Neural progenitor cell (in vitro differentiated cells): Measurements from ENCODE around the gene TMEFF2.

Experiments
- EZH2 ChIP-seq: fragments of 200-600 bp; sonication (generic); IDR thresholded peaks from 2 replicates; pipeline ENCODE4 v1.6.1; 2017; ENCODE audit warnings: antibody characterized with exemption, mild to moderate bottlenecking, moderate library complexity
- EZH2phosphoT487 ChIP-seq: fragments of 200-600 bp; sonication (generic); IDR thresholded peaks from 2 replicates; pipeline ENCODE4 v1.6.1; 2017; ENCODE audit warnings: antibody characterized with exemption
- TF ChIP-seq, protein P1 (sequence below): fragments of 200-600 bp; sonication (generic); IDR thresholded peaks from 2 replicates; pipeline ENCODE4 v1.5.1; 2017; ENCODE audit warnings: antibody characterized with exemption, mild to moderate bottlenecking

DNA sequence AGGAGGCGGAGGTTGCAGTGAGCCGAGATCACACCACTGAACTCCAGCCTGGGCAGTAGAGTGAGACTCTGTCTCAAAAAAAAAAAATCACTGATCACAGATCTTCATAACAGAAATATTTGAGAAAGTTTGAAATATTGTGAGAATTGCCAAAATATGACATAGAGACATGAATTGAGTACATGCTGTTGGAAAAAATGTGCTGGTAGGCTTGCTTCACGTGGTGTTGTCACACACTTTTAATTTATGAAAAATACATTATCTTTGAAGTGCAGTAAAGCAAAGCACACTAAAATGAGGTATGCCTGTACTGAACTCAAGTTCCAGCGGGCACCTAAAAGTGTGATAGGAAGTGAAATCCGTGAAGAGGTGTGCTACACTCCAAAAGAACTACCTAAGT is 152.6 kb downstream of the TMEFF2 start:
- TF ChIP-seq, protein P1, sequence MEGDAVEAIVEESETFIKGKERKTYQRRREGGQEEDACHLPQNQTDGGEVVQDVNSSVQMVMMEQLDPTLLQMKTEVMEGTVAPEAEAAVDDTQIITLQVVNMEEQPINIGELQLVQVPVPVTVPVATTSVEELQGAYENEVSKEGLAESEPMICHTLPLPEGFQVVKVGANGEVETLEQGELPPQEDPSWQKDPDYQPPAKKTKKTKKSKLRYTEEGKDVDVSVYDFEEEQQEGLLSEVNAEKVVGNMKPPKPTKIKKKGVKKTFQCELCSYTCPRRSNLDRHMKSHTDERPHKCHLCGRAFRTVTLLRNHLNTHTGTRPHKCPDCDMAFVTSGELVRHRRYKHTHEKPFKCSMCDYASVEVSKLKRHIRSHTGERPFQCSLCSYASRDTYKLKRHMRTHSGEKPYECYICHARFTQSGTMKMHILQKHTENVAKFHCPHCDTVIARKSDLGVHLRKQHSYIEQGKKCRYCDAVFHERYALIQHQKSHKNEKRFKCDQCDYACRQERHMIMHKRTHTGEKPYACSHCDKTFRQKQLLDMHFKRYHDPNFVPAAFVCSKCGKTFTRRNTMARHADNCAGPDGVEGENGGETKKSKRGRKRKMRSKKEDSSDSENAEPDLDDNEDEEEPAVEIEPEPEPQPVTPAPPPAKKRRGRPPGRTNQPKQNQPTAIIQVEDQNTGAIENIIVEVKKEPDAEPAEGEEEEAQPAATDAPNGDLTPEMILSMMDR = no peak
- TF ChIP-seq EZH2phosphoT487 (no peak), EZH2 (no peak)
